Measurements from ENCODE around the gene SCAPER. TPM values are rescaled to one million over a fixed set of nuclear protein-coding genes. Genes with fewer than 3 reads are reported as not detected.
A peak's percentile ranks its signal among the peaks of the same experiment; 100 is the strongest.

The SCAPER gene
- total RNA-seq, 2 experiments from 2014 or later: 10.4 to 22.3 TPM

DNA sequence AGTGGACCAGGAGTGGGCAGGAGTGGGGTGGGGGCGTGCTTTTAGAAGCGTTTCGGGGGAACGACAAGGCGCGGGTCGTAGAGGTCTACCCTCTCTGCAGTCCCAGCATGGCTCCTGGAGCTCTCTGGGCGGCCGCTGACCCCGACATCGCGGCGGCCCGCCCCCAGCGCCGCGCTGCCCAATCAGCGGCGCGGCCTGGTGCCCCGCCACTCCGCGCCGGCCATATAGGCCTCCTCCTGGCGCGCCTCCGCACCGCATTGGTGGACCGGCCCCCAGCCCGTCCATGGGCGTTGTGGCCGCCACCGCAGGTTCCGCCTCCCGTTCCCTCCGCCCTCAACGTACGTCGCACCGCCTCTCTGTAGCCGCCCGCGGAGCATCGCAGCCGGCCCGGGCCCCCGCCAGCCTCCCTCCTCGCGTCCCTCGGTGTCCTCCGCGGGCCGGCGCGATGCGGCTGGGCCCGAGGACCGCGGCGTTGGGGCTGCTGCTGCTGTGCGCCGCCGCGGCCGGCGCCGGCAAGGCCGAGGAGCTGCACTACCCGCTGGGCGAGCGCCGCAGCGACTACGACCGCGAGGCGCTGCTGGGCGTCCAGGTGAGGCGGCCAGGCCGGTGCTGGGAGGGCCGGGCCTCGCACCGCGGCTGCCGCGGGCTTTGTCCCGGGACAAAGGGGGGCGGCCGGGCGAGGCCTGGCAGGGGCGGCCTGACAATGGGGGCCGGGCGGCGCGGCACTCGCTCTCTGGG is 26.4 kb upstream of the SCAPER start, which contains the start of gene RCN2:
Gene RCN2 (plus strand): TSS at position 353 of the 738 bp plus-strand sequence. CDS start 93 bp downstream, at position 446.
- no peaks in the 10 kb centered on the region for H3K9me2 ChIP-seq (ENCODE audit: insufficient read depth, low read length)
- no TSS peak for BruUV-seq (replicated peaks)
- POLR2A ChIA-PET: interaction anchor here (0.9 to 1.5 kb wide), 8 partner anchors 10 to 67 kb away, joined by 3 to 6 read pairs (median 4); partner anchors contain the start of gene SCAPER
- H3K4me3 ChIP-seq (ENCODE audit: low read depth, low read length, poor library complexity, severe bottlenecking): peak within 1 kb of the TSS; percentile 90
- peaks cover 28% of the 10 kb centered on the region for H3K36me3 ChIP-seq (ENCODE audit: insufficient read depth, low read length)
- H4K20me1 ChIP-seq (ENCODE audit: insufficient read depth, low read length): 0 out of 2 replicates have a peak, but pooled peaks cover 12% of the 10 kb centered on the region
- H2AFZ ChIP-seq (ENCODE audit: low read length): peak within 1 kb of the TSS; percentile 100
- CTCF ChIA-PET (ENCODE audit: unreplicated experiment): no interaction called here
- peak within 1 kb of the TSS; percentile 24 for H3K27ac ChIP-seq (ENCODE audit: low read depth, low read length, poor library complexity, severe bottlenecking)
- H3K4me2 ChIP-seq (ENCODE audit: low read length): peak within 1 kb of the TSS; percentile 89
- intact Hi-C loops (cut with micrococcal nuclease; ENCODE audit: unreplicated experiment): loop anchor here (2.0 kb wide), 1 partner anchor 27 kb away; the partner anchor contains the start of gene SCAPER
- DNase-seq (ENCODE audit: low spot score): peak; percentile 95
- peaks cover 3% of the 10 kb centered on the region; the same call in 1 of the 2 replicates for H3K79me2 ChIP-seq (ENCODE audit: insufficient read depth, low read depth, low read length)
- H3K4me1 ChIP-seq (ENCODE audit: insufficient read depth, low read length, poor library complexity, severe bottlenecking): peaks cover 39% of the 10 kb centered on the region
- no peaks in the 10 kb centered on the region for H3K9me3 ChIP-seq (ENCODE audit: low read length)
- TF ChIP-seq CTCF (conservative IDR thresholded peaks at IDR 0.05; ENCODE audit: low read length): no peak
- no peak for TF ChIP-seq EZH2phosphoT487 (IDR thresholded peaks at IDR 0.05; ENCODE audit: borderline replicate concordance, low read depth, low read length)

- H3K36me3 ChIP-seq (ENCODE audit: insufficient read depth, low read length): peaks cover 23% of the 10 kb centered on the region
- H3K4me2 ChIP-seq (ENCODE audit: low read length): peak overlapping the region; percentile 89
- H3K4me1 ChIP-seq (ENCODE audit: insufficient read depth, low read length, poor library complexity, severe bottlenecking): peaks cover 34% of the 10 kb centered on the region
- intact Hi-C loops (cut with micrococcal nuclease; ENCODE audit: unreplicated experiment): loop anchor here (2.0 kb wide), 1 partner anchor 26 kb away; the partner anchor contains the start of gene SCAPER
- H3K27ac ChIP-seq (ENCODE audit: low read depth, low read length, poor library complexity, severe bottlenecking): peak overlapping the region; percentile 24
- TF ChIP-seq CTCF (conservative IDR thresholded peaks at IDR 0.05; ENCODE audit: low read length) (no peak), EZH2phosphoT487 (IDR thresholded peaks at IDR 0.05; ENCODE audit: borderline replicate concordance, low read depth, low read length) (no peak)
- H3K9me3 ChIP-seq (ENCODE audit: low read length): no peaks in the 10 kb centered on the region
- peak; percentile 20 for DNase-seq (ENCODE audit: low spot score)
- ChIA-PET CTCF (ENCODE audit: unreplicated experiment) (no interaction called here), POLR2A (interaction anchor here (0.6 to 1.5 kb wide), 7 partner anchors 11 to 189 kb away, joined by 3 to 9 read pairs (median 5); no protein-coding TSS in a partner anchor)
- no peaks in the 10 kb centered on the region for H3K9me2 ChIP-seq (ENCODE audit: insufficient read depth, low read length)
- 0 out of 2 replicates have a peak, but pooled peaks cover 11% of the 10 kb centered on the region for H4K20me1 ChIP-seq (ENCODE audit: insufficient read depth, low read length)
- peaks cover 3% of the 10 kb centered on the region; the same call in 1 of the 2 replicates for H3K79me2 ChIP-seq (ENCODE audit: insufficient read depth, low read depth, low read length)
- H2AFZ ChIP-seq (ENCODE audit: low read length): peak overlapping the region; percentile 100
- H3K4me3 ChIP-seq (ENCODE audit: low read depth, low read length, poor library complexity, severe bottlenecking): peak overlapping the region; percentile 90
- BruUV-seq (replicated peaks): TSS peak; percentile 88
Measured at GRCh38 chr15:76930831-76931396, 25.8 kb upstream of the SCAPER start.

All from OCI-LY7 (cell line).